ENCODE data around the gene RPTOR. TPM values are rescaled to one million over a fixed set of nuclear protein-coding genes. Genes with fewer than 3 reads are reported as not detected.

The RPTOR gene
- total RNA-seq, 3 donors from 2014 or later (not counting 1 experiment from before 2014, with no cell fraction given) = 49.2 to 63.6 (median 55.4) TPM

DNA sequence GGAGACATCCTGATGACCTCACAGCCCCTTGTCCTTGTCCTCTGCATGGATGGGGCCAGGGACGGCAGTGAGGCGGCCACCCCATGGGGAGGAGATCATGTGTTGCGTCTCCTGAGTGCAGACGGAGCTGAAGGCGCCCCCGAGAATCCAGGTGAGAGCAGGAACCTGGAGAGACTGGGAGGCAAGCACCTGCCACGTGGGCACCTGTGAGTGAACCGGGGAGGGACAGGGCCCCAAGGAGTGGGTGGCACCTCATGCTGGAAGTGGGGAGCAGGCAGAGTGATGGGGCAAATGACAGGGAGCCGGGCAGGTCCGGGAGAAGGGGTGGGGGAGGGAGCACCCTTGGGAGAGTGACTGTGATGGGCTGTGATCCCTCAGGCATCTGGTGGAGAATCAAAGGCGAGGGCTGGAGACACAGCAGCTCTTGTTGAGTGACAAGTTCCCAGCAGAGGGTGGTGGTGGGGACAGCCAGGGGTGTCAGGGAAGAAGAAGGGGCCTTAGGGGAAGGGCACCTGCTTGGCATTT, 272.7 kb downstream of the RPTOR start:
- WGBS (ENCODE audit: insufficient coverage) = 97% methylated on average over 11 of the region's 11 CpGs
- DNase-seq = no peak
- no peaks in the 10 kb centered on the region for H3K36me3 Mint-ChIP-seq
- no peak for ATAC-seq
- Histone ChIP-seq H3K9me3 (ENCODE audit: control insufficient read depth, insufficient read depth, low read length) (no peaks in the 10 kb centered on the region), H3K4me3 (ENCODE audit: low read length) (no peak overlapping the region), H3K36me3 (ENCODE audit: control insufficient read depth, insufficient read depth, low read length) (peaks cover 3% of the 10 kb centered on the region), H3K4me1 (ENCODE audit: control insufficient read depth, insufficient read depth, low read length) (no peaks in the 10 kb centered on the region), H3K27ac (ENCODE audit: low read length) (no peak overlapping the region), H3K27me3 (ENCODE audit: control insufficient read depth, insufficient read depth, low read length) (no peaks in the 10 kb centered on the region)
- H3K27me3 Mint-ChIP-seq (ENCODE audit: low read depth in 2 of 2) = no peaks in the 10 kb centered on the region
- intact Hi-C loops (cut with micrococcal nuclease) = no loop called here
- peak overlapping the region in 1 of 2 donors; percentile 65 for H3K27ac Mint-ChIP-seq
- TF ChIP-seq, protein P1, sequence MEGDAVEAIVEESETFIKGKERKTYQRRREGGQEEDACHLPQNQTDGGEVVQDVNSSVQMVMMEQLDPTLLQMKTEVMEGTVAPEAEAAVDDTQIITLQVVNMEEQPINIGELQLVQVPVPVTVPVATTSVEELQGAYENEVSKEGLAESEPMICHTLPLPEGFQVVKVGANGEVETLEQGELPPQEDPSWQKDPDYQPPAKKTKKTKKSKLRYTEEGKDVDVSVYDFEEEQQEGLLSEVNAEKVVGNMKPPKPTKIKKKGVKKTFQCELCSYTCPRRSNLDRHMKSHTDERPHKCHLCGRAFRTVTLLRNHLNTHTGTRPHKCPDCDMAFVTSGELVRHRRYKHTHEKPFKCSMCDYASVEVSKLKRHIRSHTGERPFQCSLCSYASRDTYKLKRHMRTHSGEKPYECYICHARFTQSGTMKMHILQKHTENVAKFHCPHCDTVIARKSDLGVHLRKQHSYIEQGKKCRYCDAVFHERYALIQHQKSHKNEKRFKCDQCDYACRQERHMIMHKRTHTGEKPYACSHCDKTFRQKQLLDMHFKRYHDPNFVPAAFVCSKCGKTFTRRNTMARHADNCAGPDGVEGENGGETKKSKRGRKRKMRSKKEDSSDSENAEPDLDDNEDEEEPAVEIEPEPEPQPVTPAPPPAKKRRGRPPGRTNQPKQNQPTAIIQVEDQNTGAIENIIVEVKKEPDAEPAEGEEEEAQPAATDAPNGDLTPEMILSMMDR (IDR thresholded peaks at IDR 0.05) = no peak
- peaks cover 11 to 17% of the 10 kb centered on the region in 2 donors for H3K4me1 Mint-ChIP-seq
- H3K9me3 Mint-ChIP-seq = no peaks in the 10 kb centered on the region
- no peak overlapping the region for H3K4me3 Mint-ChIP-seq

DNA sequence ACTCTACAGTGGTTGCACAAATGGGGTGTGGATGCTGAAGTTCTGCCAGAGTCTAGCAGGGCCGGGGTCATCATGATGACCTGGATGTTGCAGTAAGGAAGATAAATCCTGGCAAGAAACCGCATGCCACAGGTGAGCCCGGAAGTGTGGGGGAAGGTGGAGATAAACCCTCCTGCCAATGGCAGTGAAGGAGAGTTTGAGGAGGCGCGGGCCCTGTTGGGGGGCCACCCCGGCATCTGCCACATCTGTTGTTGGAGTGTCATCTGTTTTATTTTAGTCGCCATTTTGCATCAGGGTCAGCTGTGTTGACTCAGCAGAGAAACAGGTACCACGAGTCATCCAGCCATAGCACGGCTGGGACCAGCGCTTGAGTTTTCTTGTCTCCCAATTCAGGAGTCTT, 273.2 kb downstream of the RPTOR start:
- H3K27ac ChIP-seq (ENCODE audit: low read length) = no peak overlapping the region
- no peak overlapping the region for H3K27ac Mint-ChIP-seq
- no peaks in the 10 kb centered on the region for H3K27me3 ChIP-seq (ENCODE audit: control insufficient read depth, insufficient read depth, low read length)
- H3K27me3 Mint-ChIP-seq (ENCODE audit: low read depth in 2 of 2) = no peaks in the 10 kb centered on the region
- no peaks in the 10 kb centered on the region for H3K4me1 ChIP-seq (ENCODE audit: control insufficient read depth, insufficient read depth, low read length)
- intact Hi-C loops (cut with micrococcal nuclease) = no loop called here
- no peaks in the 10 kb centered on the region for H3K36me3 Mint-ChIP-seq
- H3K4me3 ChIP-seq (ENCODE audit: low read length) = no peak overlapping the region
- peaks cover 2% of the 10 kb centered on the region for H3K36me3 ChIP-seq (ENCODE audit: control insufficient read depth, insufficient read depth, low read length)
- no peak for ATAC-seq
- H3K9me3 ChIP-seq (ENCODE audit: control insufficient read depth, insufficient read depth, low read length) = no peaks in the 10 kb centered on the region
- no peaks in the 10 kb centered on the region for H3K9me3 Mint-ChIP-seq
- peaks cover 6 to 17% of the 10 kb centered on the region in 2 donors for H3K4me1 Mint-ChIP-seq
- DNase-seq = no peak
- TF ChIP-seq, protein P1 (IDR thresholded peaks at IDR 0.05) = no peak
- 89% methylated on average over 10 of the region's 10 CpGs for WGBS (ENCODE audit: insufficient coverage)
- no peak overlapping the region for H3K4me3 Mint-ChIP-seq

DNA sequence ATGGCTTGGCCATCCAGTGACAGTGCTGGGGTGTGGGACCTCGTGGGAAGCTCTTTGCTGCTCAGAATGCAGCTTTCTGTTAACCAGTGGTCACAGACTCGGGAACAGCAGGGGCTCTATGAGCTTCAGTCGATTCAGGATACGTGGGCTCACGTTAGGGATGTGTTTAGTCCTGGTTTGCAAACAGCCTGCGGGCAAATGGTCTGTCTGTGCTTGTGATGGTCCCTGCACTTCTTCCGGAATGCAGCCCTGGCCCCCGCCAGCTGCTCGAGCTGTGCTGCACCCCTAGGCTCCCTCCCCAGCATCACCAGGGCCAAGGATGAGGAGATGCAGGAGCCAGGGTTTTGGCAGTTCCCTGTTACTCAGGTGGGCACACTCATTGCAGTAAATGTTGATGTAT, 274.2 kb downstream of the RPTOR start:
- H3K4me3 Mint-ChIP-seq = no peak overlapping the region
- H3K27ac ChIP-seq (ENCODE audit: low read length) = no peak overlapping the region
- no peaks in the 10 kb centered on the region for H3K36me3 Mint-ChIP-seq
- H3K9me3 Mint-ChIP-seq = no peaks in the 10 kb centered on the region
- WGBS (ENCODE audit: insufficient coverage) = 98% methylated on average over 9 of the region's 9 CpGs
- no peak overlapping the region for H3K27ac Mint-ChIP-seq
- H3K27me3 ChIP-seq (ENCODE audit: control insufficient read depth, insufficient read depth, low read length) = no peaks in the 10 kb centered on the region
- H3K9me3 ChIP-seq (ENCODE audit: control insufficient read depth, insufficient read depth, low read length) = no peaks in the 10 kb centered on the region
- TF ChIP-seq, protein P1 (IDR thresholded peaks at IDR 0.05) = no peak
- peaks cover 9% of the 10 kb centered on the region for H3K36me3 ChIP-seq (ENCODE audit: control insufficient read depth, insufficient read depth, low read length)
- peaks cover 4 to 17% of the 10 kb centered on the region in 2 donors for H3K4me1 Mint-ChIP-seq
- H3K27me3 Mint-ChIP-seq (ENCODE audit: low read depth in 2 of 2) = no peaks in the 10 kb centered on the region
- H3K4me1 ChIP-seq (ENCODE audit: control insufficient read depth, insufficient read depth, low read length) = no peaks in the 10 kb centered on the region
- H3K4me3 ChIP-seq (ENCODE audit: low read length) = no peak overlapping the region
- ATAC-seq (no peak), DNase-seq (no peak)
- intact Hi-C loops (cut with micrococcal nuclease) = no loop called here
